Measurements from ENCODE around the gene AGBL4.

Gene AGBL4

DNA sequence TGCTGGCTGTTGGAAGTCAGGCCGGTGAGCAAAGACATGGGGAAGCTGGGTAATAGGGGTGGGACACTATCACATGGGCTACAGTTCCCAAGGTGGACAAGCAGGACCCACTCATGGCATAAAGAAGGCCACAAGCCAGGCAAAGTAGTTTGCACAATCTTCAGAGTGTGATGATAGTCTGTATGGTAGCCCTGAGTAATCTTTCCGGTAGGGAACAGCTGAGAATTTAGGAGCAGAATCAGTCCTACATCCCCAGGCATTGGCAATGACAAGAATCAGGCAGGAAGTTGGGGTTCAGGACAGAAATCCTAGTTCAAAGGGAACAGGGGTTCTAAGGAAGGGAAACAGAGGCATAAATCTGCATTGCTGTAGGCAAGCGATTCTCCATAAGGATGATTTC lies 1527.8 kb downstream of the AGBL4 start:
- TF ChIP-seq, protein P1, sequence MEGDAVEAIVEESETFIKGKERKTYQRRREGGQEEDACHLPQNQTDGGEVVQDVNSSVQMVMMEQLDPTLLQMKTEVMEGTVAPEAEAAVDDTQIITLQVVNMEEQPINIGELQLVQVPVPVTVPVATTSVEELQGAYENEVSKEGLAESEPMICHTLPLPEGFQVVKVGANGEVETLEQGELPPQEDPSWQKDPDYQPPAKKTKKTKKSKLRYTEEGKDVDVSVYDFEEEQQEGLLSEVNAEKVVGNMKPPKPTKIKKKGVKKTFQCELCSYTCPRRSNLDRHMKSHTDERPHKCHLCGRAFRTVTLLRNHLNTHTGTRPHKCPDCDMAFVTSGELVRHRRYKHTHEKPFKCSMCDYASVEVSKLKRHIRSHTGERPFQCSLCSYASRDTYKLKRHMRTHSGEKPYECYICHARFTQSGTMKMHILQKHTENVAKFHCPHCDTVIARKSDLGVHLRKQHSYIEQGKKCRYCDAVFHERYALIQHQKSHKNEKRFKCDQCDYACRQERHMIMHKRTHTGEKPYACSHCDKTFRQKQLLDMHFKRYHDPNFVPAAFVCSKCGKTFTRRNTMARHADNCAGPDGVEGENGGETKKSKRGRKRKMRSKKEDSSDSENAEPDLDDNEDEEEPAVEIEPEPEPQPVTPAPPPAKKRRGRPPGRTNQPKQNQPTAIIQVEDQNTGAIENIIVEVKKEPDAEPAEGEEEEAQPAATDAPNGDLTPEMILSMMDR (IDR thresholded peaks at IDR 0.05), result no peak
- H3K9me3 ChIP-seq, result no peaks in the 10 kb centered on the region
- no peak overlapping the region for H3K27ac ChIP-seq
- H3K4me1 ChIP-seq (ENCODE audit: control insufficient read depth in 1 of 2, insufficient read depth in 1 of 2, low read depth in 1 of 2, low read length in 1 of 2), result no peaks in the 10 kb centered on the region
- H3K4me3 ChIP-seq (ENCODE audit: low read depth in 1 of 2, low read length in 1 of 2), result no peak overlapping the region
- no peaks in the 10 kb centered on the region for H3K36me3 ChIP-seq
- H3K27me3 ChIP-seq, result no peaks in the 10 kb centered on the region

GRCh38 chr1:48495166-48495565 lies 1528.6 kb downstream of the AGBL4 start:
- Histone ChIP-seq H3K9me3 (no peaks in the 10 kb centered on the region), H3K27me3 (no peaks in the 10 kb centered on the region), H3K36me3 (no peaks in the 10 kb centered on the region), H3K4me1 (ENCODE audit: control insufficient read depth in 1 of 2, insufficient read depth in 1 of 2, low read depth in 1 of 2, low read length in 1 of 2) (no peaks in the 10 kb centered on the region), H3K4me3 (ENCODE audit: low read depth in 1 of 2, low read length in 1 of 2) (no peak overlapping the region), H3K27ac (no peak overlapping the region)
- TF ChIP-seq, protein P1 (IDR thresholded peaks at IDR 0.05), result no peak

GRCh38 chr1:48493970-48494769 lies 1529.6 kb downstream of the AGBL4 start:
- TF ChIP-seq, protein P1 (IDR thresholded peaks at IDR 0.05), result no peak
- Histone ChIP-seq H3K4me3 (ENCODE audit: low read depth in 1 of 2, low read length in 1 of 2) (no peak overlapping the region), H3K36me3 (no peaks in the 10 kb centered on the region), H3K4me1 (ENCODE audit: control insufficient read depth in 1 of 2, insufficient read depth in 1 of 2, low read depth in 1 of 2, low read length in 1 of 2) (no peaks in the 10 kb centered on the region), H3K27ac (no peak overlapping the region), H3K27me3 (no peaks in the 10 kb centered on the region), H3K9me3 (no peaks in the 10 kb centered on the region)

GRCh38 chr1:48493041-48493440 lies 1530.7 kb downstream of the AGBL4 start:
- TF ChIP-seq, protein P1 (IDR thresholded peaks at IDR 0.05), result no peak
- Histone ChIP-seq H3K4me1 (ENCODE audit: control insufficient read depth in 1 of 2, insufficient read depth in 1 of 2, low read depth in 1 of 2, low read length in 1 of 2) (no peaks in the 10 kb centered on the region), H3K27ac (no peak overlapping the region), H3K36me3 (no peaks in the 10 kb centered on the region), H3K9me3 (no peaks in the 10 kb centered on the region), H3K4me3 (ENCODE audit: low read depth in 1 of 2, low read length in 1 of 2) (no peak overlapping the region), H3K27me3 (no peaks in the 10 kb centered on the region)

DNA sequence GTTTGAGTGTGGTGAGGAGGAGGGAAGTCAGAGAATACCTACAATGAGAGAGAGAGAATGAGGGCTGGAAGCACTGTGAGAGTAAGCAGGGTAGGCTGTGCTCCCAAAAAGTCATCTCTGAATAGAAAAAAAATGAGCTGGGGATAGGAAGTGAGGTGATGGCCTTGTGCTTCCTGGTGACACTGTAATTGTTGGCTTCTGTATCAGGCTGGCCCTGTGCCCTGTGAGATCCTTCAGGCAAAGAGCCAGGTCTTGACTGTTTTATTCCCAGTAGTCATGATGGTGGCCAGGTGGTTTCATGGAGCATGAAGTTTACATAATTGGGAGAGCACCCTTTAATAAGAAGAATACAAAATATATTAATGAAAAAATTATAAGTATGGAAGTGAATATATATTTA lies 1531.4 kb downstream of the AGBL4 start:
- H3K4me1 ChIP-seq (ENCODE audit: control insufficient read depth in 1 of 2, insufficient read depth in 1 of 2, low read depth in 1 of 2, low read length in 1 of 2), result no peaks in the 10 kb centered on the region
- TF ChIP-seq, protein P1 (IDR thresholded peaks at IDR 0.05), result no peak
- H3K4me3 ChIP-seq (ENCODE audit: low read depth in 1 of 2, low read length in 1 of 2), result no peak overlapping the region
- H3K27me3 ChIP-seq, result no peaks in the 10 kb centered on the region
- no peak overlapping the region for H3K27ac ChIP-seq
- no peaks in the 10 kb centered on the region for H3K9me3 ChIP-seq
- H3K36me3 ChIP-seq, result no peaks in the 10 kb centered on the region

All from neutrophil (primary cell).